WTC11 (cell line): ENCODE results near the gene DHX30. TPM values are rescaled to one million over a fixed set of nuclear protein-coding genes. Genes with fewer than 3 reads are reported as not detected.

ENCODE experiments used
- ATAC-seq: fragments of 200-7000 bp; cut with Tn5 transposase; 2 replicates; pipeline ENCODE4 v1.10.0; 2021; ENCODE audit warnings: mild to moderate bottlenecking, moderate library complexity
- CTCF ChIA-PET: fragments of 300-600 bp; sonication (Branson Sonifier 250); formaldehyde crosslinking; loops from one replicate; lab custom pipeline; 2021; ENCODE audit warnings: antibody characterized with exemption; lab: Charles Lee
- POLR2A ChIA-PET: fragments of 350-600 bp; sonication (Branson Sonifier 250); formaldehyde crosslinking; loops from one replicate; lab custom pipeline; 2021; ENCODE audit warnings: antibody characterized with exemption; lab: Charles Lee
- DNase-seq: peaks from one replicate; pipeline ENCODE4 v3.0.0; 2021; ENCODE audit warnings: low spot score
- H3K27ac Mint-ChIP-seq: 2 replicates; pipeline ENCODE4 v1.8.0; 2021; ENCODE audit warnings: mixed read lengths
- H3K27me3 Mint-ChIP-seq: 2 replicates; pipeline ENCODE4 v1.8.0; 2021; ENCODE audit warnings: low read depth, mild to moderate bottlenecking, moderate library complexity, mixed read lengths
- H3K36me3 Mint-ChIP-seq: 2 replicates; pipeline ENCODE4 v1.8.0; 2021; ENCODE audit warnings: mixed read lengths
- H3K4me1 Mint-ChIP-seq: 2 replicates; pipeline ENCODE4 v1.8.0; 2022; ENCODE audit warnings: mixed read lengths
- H3K4me3 Mint-ChIP-seq: 2 replicates; pipeline ENCODE4 v1.8.0; 2021; ENCODE audit warnings: mild to moderate bottlenecking, moderate library complexity, mixed read lengths
- H3K9me3 Mint-ChIP-seq: 2 replicates; pipeline ENCODE4 v1.8.0; 2021; ENCODE audit warnings: mixed read lengths
- ATF6 ChIP-seq: sonication (generic); formaldehyde crosslinking; IDR thresholded peaks from 2 replicates; pipeline ENCODE4 v1.8.1; 2023; ENCODE audit warnings: mild to moderate bottlenecking, missing genetic modification reagents
- CREM ChIP-seq: sonication (generic); formaldehyde crosslinking; IDR thresholded peaks from 2 replicates; pipeline ENCODE4 v1.8.1; 2022; ENCODE audit warnings: mild to moderate bottlenecking, missing genetic modification reagents, moderate library complexity
- ESRRA ChIP-seq: sonication (generic); formaldehyde crosslinking; IDR thresholded peaks from 2 replicates; pipeline ENCODE4 v1.8.1; 2022; ENCODE audit warnings: mild to moderate bottlenecking, missing genetic modification reagents, borderline replicate concordance
- FOXK1 ChIP-seq: sonication (generic); formaldehyde crosslinking; IDR thresholded peaks from 2 replicates; pipeline ENCODE4 v1.8.0; 2022; ENCODE audit warnings: mild to moderate bottlenecking, moderate library complexity, missing genetic modification reagents
- FOXP1 ChIP-seq: sonication (generic); formaldehyde crosslinking; IDR thresholded peaks from 2 replicates; pipeline ENCODE4 v1.8.0; 2022; ENCODE audit warnings: missing genetic modification reagents, mild to moderate bottlenecking, moderate library complexity, borderline replicate concordance
- GABPB1 ChIP-seq: sonication (generic); formaldehyde crosslinking; IDR thresholded peaks from 2 replicates; pipeline ENCODE4 v1.8.1; 2023; ENCODE audit warnings: mild to moderate bottlenecking, missing genetic modification reagents
- KAT7 ChIP-seq: sonication (generic); formaldehyde crosslinking; IDR thresholded peaks from 2 replicates; pipeline ENCODE4 v1.8.1; 2023; ENCODE audit warnings: missing genetic modification reagents, mild to moderate bottlenecking, borderline replicate concordance
- RELA ChIP-seq: sonication (generic); formaldehyde crosslinking; IDR thresholded peaks from 2 replicates; pipeline ENCODE4 v1.8.1; 2022; ENCODE audit warnings: missing genetic modification reagents, mild to moderate bottlenecking, borderline replicate concordance
- ZBTB43 ChIP-seq: sonication (generic); formaldehyde crosslinking; IDR thresholded peaks from 2 replicates; pipeline ENCODE4 v1.8.1; 2023; ENCODE audit warnings: mild to moderate bottlenecking, missing genetic modification reagents
- ZNF416 ChIP-seq: fragments of 250-450 bp; sonication (Bioruptor Pico); IDR thresholded peaks from 2 replicates; pipeline ENCODE4 v1.9.0; 2021; ENCODE audit warnings: mild to moderate bottlenecking, inconsistent platforms
- total RNA-seq: library from RNA; stranded (reverse); gene quantifications from 3 replicates; pipeline ENCODE4 v1.2.3, GENCODE V29; 2021
- TF ChIP-seq, protein P1 (sequence below): fragments of 250-450 bp; sonication (Bioruptor Pico); IDR thresholded peaks from 2 replicates; pipeline ENCODE4 v1.9.0; 2021; ENCODE audit warnings: mild to moderate bottlenecking
- TF ChIP-seq, protein P2 (sequence below): fragments of 250-450 bp; sonication (Bioruptor Pico); IDR thresholded peaks from 2 replicates; pipeline ENCODE4 v1.9.0; 2021; ENCODE audit warnings: mild to moderate bottlenecking, borderline replicate concordance

DHX30 gene
- total RNA-seq, 1 experiment from 2014 or later = 98.1 TPM

DNA sequence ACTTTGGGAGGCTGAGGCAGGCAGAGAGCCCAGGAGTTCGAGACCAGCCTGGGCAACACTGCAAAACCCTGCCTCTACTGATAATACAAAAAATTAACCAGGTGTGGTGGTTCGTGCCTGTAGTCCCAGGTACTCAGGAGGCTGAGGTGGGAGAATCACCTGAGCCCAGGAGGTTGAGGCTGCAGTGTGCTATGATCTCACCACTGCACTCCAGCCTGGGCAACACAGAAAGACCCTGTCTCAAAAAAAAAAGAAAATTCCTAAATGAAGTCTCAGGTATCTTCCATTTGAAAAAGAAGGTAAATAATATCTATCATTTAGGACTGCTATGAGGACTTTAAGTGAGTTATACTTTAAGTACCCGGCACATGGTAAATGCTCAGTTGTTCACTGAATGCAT lies 24.2 kb upstream of the DHX30 start (continued):
- TF ChIP-seq, protein P1, sequence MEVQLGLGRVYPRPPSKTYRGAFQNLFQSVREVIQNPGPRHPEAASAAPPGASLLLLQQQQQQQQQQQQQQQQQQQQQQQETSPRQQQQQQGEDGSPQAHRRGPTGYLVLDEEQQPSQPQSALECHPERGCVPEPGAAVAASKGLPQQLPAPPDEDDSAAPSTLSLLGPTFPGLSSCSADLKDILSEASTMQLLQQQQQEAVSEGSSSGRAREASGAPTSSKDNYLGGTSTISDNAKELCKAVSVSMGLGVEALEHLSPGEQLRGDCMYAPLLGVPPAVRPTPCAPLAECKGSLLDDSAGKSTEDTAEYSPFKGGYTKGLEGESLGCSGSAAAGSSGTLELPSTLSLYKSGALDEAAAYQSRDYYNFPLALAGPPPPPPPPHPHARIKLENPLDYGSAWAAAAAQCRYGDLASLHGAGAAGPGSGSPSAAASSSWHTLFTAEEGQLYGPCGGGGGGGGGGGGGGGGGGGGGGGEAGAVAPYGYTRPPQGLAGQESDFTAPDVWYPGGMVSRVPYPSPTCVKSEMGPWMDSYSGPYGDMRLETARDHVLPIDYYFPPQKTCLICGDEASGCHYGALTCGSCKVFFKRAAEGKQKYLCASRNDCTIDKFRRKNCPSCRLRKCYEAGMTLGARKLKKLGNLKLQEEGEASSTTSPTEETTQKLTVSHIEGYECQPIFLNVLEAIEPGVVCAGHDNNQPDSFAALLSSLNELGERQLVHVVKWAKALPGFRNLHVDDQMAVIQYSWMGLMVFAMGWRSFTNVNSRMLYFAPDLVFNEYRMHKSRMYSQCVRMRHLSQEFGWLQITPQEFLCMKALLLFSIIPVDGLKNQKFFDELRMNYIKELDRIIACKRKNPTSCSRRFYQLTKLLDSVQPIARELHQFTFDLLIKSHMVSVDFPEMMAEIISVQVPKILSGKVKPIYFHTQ = no peak

DNA sequence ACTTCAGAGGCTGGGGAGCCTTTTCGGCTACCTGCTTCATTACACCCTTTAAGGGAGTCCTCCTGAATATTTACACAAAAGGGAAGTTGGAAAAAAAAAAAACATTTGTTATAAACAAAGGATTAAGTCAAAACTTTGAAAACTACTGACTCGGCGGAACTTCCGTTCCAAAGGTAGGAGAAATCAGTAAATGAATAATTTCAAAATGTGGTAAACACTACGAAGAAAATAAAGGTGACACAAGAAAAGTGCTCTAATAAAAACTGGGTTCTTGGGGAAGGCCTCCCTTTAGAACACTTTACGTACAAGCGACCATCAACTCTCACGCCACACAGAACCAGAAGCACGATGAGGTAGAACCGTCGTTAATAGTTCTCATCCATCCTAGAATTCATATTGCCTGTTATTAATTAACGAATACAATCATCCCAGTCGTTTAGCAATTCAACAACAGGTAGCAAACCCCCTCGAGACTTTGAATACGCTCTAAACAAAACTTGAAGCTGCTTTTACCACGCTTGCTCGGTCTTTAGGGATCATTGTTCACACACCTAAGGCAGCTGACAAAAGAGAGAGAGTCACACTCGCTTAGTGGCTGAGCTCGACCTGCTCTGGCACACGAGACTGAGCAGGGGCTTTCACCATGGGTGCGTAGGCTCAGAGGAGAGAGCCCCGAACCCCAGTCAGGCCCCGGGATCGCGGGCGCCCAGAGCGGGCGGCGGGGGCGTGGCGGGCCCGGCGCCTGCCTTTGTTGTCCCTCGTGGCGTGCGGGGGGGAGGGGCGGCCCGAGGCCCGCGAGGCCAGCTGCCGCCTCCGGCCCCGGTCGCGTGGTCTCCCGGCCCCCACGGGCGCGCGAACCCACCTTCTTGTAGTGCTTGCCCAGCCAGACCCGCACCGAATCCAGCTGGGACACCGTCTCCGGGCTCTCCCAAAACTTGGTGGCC lies 21.9 kb upstream of the DHX30 start:
- peaks cover 17% of the 10 kb centered on the region for H3K4me1 Mint-ChIP-seq
- ChIA-PET CTCF (interaction anchor here (0.7 kb wide), 1 partner anchor 374 kb away, joined by 3 read pairs; no protein-coding TSS in a partner anchor), POLR2A (interaction anchor here (0.5 kb wide), 1 partner anchor 58 kb away, joined by 4 read pairs; no protein-coding TSS in a partner anchor)
- TF ChIP-seq CREM (CRISPR knock-in tag) (0 out of 2 replicates have a peak, but pooled peaks have one; percentile 22), GABPB1 (CRISPR knock-in tag) (no peak), ZNF416 (CRISPR knock-in tag) (peak; percentile 59; the same call in 1 of the 2 replicates), ESRRA (CRISPR knock-in tag) (0 out of 2 replicates have a peak, but pooled peaks have one; percentile 51), ZBTB43 (no peak), FOXK1 (peak; percentile 75; the same call in 1 of the 2 replicates), KAT7 (CRISPR knock-in tag) (0 out of 2 replicates have a peak, but pooled peaks have one; percentile 45), ATF6 (no peak), FOXP1 (CRISPR knock-in tag) (0 out of 2 replicates have a peak, but pooled peaks have one; percentile 59), RELA (CRISPR knock-in tag) (no peak; the same call in 1 of the 2 replicates)
- TF ChIP-seq, protein P2, sequence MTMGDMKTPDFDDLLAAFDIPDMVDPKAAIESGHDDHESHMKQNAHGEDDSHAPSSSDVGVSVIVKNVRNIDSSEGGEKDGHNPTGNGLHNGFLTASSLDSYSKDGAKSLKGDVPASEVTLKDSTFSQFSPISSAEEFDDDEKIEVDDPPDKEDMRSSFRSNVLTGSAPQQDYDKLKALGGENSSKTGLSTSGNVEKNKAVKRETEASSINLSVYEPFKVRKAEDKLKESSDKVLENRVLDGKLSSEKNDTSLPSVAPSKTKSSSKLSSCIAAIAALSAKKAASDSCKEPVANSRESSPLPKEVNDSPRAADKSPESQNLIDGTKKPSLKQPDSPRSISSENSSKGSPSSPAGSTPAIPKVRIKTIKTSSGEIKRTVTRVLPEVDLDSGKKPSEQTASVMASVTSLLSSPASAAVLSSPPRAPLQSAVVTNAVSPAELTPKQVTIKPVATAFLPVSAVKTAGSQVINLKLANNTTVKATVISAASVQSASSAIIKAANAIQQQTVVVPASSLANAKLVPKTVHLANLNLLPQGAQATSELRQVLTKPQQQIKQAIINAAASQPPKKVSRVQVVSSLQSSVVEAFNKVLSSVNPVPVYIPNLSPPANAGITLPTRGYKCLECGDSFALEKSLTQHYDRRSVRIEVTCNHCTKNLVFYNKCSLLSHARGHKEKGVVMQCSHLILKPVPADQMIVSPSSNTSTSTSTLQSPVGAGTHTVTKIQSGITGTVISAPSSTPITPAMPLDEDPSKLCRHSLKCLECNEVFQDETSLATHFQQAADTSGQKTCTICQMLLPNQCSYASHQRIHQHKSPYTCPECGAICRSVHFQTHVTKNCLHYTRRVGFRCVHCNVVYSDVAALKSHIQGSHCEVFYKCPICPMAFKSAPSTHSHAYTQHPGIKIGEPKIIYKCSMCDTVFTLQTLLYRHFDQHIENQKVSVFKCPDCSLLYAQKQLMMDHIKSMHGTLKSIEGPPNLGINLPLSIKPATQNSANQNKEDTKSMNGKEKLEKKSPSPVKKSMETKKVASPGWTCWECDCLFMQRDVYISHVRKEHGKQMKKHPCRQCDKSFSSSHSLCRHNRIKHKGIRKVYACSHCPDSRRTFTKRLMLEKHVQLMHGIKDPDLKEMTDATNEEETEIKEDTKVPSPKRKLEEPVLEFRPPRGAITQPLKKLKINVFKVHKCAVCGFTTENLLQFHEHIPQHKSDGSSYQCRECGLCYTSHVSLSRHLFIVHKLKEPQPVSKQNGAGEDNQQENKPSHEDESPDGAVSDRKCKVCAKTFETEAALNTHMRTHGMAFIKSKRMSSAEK (CRISPR knock-in tag) = no peak
- TF ChIP-seq, protein P1 = peak; percentile 10; the same call in 1 of the 2 replicates
- ATAC-seq (peak; percentile 22), DNase-seq (peak; percentile 48)
- H3K4me3 Mint-ChIP-seq = peak overlapping the region; percentile 97
- H3K27ac Mint-ChIP-seq = peak overlapping the region; percentile 97
- H3K36me3 Mint-ChIP-seq = peaks cover 16% of the 10 kb centered on the region
- no peaks in the 10 kb centered on the region for H3K9me3 Mint-ChIP-seq
- no peaks in the 10 kb centered on the region for H3K27me3 Mint-ChIP-seq
